Ishikawa (cell line): ENCODE results near the gene NEURL3.

ENCODE experiments used
- CEBPB ChIP-seq: IDR thresholded peaks from 2 replicates; pipeline ENCODE4 v1.6.1; 2012
- CREB1 ChIP-seq: IDR thresholded peaks from 2 replicates; pipeline ENCODE4 v1.6.1; 2012; ENCODE audit warnings: low read depth
- EGR1 ChIP-seq: IDR thresholded peaks from 2 replicates; pipeline ENCODE4 v1.6.1; 2012
- EP300 ChIP-seq: IDR thresholded peaks from 2 replicates; pipeline ENCODE4 v1.6.1; 2012; ENCODE audit warnings: borderline replicate concordance
- FOXM1 ChIP-seq: IDR thresholded peaks from 2 replicates; pipeline ENCODE4 v1.6.1; 2012; ENCODE audit warnings: low read depth, borderline replicate concordance
- MAX ChIP-seq: IDR thresholded peaks from 2 replicates; pipeline ENCODE4 v1.6.1; 2012
- RAD21 ChIP-seq: IDR thresholded peaks from 2 replicates; pipeline ENCODE4 v1.6.1; 2012; ENCODE audit warnings: low read depth
- TAF1 ChIP-seq: IDR thresholded peaks from 2 replicates; pipeline ENCODE4 v1.6.1; 2012; ENCODE audit warnings: low read depth, mild to moderate bottlenecking
- TCF12 ChIP-seq: IDR thresholded peaks from 2 replicates; pipeline ENCODE4 v1.6.1; 2012; ENCODE audit warnings: low read depth
- TEAD4 ChIP-seq: IDR thresholded peaks from 2 replicates; pipeline ENCODE4 v1.6.1; 2012
- YY1 ChIP-seq: IDR thresholded peaks from 2 replicates; pipeline ENCODE4 v1.6.1; 2012; ENCODE audit warnings: low read depth
- TF ChIP-seq, protein P1 (sequence below): IDR thresholded peaks from 2 replicates; pipeline ENCODE4 v1.6.1; 2012; ENCODE audit warnings: low read depth, mild to moderate bottlenecking

DNA sequence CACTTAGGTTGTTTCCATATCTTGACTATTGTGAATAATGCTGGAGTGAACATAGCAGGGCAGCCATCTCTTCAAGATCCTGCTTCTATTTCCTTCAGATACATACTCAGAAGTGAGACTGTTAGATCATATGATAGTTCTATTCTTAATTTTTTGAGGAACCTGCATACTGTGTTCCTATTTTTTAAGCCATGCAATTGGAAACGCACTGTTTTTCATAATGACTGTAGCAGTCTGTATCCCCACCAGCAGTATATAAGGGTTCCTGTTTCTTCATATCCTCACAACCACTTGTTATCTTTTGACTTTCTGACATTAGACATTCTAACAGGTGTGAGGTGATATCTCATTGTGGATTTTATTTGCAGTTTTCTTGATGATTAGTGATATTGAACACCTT is 15.5 kb downstream of the NEURL3 start:
- no peak for TF ChIP-seq TAF1
- TF ChIP-seq MAX, result no peak
- no peak for TF ChIP-seq EP300
- TF ChIP-seq TCF12, result no peak
- TF ChIP-seq YY1, result no peak
- TF ChIP-seq, protein P1, sequence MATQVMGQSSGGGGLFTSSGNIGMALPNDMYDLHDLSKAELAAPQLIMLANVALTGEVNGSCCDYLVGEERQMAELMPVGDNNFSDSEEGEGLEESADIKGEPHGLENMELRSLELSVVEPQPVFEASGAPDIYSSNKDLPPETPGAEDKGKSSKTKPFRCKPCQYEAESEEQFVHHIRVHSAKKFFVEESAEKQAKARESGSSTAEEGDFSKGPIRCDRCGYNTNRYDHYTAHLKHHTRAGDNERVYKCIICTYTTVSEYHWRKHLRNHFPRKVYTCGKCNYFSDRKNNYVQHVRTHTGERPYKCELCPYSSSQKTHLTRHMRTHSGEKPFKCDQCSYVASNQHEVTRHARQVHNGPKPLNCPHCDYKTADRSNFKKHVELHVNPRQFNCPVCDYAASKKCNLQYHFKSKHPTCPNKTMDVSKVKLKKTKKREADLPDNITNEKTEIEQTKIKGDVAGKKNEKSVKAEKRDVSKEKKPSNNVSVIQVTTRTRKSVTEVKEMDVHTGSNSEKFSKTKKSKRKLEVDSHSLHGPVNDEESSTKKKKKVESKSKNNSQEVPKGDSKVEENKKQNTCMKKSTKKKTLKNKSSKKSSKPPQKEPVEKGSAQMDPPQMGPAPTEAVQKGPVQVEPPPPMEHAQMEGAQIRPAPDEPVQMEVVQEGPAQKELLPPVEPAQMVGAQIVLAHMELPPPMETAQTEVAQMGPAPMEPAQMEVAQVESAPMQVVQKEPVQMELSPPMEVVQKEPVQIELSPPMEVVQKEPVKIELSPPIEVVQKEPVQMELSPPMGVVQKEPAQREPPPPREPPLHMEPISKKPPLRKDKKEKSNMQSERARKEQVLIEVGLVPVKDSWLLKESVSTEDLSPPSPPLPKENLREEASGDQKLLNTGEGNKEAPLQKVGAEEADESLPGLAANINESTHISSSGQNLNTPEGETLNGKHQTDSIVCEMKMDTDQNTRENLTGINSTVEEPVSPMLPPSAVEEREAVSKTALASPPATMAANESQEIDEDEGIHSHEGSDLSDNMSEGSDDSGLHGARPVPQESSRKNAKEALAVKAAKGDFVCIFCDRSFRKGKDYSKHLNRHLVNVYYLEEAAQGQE, result no peak
- TF ChIP-seq FOXM1, result no peak
- no peak for TF ChIP-seq TEAD4
- TF ChIP-seq EGR1, result no peak
- no peak for TF ChIP-seq CEBPB
- no peak for TF ChIP-seq CREB1
- TF ChIP-seq RAD21, result no peak
